Measurements from ENCODE around the gene ISG20L2. TPM values are rescaled to one million over a fixed set of nuclear protein-coding genes. Genes with fewer than 3 reads are reported as not detected.
"Not testable (repeated sequence)": the region's sequence is repeated elsewhere in the genome, so short reads cannot be mapped to it uniquely, and the experiment has no call there.

Gene ISG20L2
- total and polyA plus RNA-seq, 2 experiments from 2014 or later: 25.1 to 27.3 TPM

DNA sequence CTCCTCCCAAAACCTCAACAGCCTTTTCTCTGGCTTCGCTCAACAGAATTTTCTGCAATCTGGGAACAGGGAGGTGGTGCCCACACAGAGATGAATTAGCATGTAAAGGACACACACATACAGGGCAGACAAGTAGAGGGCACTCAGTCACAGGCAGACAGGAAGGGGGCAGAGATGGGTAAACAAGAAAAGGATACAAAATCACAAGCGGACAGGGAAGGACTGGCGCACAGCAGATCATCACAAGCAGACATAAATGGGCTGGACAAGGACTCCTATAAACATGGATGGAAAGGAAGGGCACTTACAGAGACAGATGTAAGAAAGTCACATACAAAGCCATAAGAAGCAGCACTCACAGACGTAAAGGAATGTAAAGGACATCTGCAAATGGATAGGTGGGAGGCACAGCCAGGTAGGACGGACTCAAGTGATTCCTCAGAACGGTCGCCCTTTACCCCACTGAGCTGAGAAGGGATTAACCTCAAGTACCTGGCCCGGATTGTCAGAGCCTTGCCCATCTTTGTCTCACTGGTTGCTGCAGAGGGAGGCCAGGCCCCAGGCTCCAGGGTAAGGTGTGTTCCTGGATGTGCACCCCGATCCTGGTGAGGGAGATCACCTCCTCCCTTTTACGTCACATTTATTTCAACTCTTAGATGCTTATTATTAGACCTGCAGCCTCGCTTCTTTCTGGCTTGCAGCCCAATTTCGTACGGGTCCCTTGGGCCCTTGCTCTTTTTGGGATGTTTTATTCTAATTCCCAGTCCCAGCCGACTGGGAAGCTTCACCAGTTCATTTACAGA, 37.9 kb upstream of the ISG20L2 start:
- peak overlapping the region; percentile 53 for H3K4me3 ChIP-seq
- H3K4me1 ChIP-seq (ENCODE audit: low read depth): peaks cover 23% of the 10 kb centered on the region
- no peak for DNase-seq (ENCODE audit: low read depth in 1 of 2, low spot score in 1 of 2)
- H3K27ac ChIP-seq: peak overlapping the region; percentile 48
- no peaks in the 10 kb centered on the region for H3K27me3 ChIP-seq
- no peaks in the 10 kb centered on the region for H3K36me3 ChIP-seq
- H3K9me3 ChIP-seq (ENCODE audit: low read depth): no peaks in the 10 kb centered on the region
- TF ChIP-seq, protein P1, sequence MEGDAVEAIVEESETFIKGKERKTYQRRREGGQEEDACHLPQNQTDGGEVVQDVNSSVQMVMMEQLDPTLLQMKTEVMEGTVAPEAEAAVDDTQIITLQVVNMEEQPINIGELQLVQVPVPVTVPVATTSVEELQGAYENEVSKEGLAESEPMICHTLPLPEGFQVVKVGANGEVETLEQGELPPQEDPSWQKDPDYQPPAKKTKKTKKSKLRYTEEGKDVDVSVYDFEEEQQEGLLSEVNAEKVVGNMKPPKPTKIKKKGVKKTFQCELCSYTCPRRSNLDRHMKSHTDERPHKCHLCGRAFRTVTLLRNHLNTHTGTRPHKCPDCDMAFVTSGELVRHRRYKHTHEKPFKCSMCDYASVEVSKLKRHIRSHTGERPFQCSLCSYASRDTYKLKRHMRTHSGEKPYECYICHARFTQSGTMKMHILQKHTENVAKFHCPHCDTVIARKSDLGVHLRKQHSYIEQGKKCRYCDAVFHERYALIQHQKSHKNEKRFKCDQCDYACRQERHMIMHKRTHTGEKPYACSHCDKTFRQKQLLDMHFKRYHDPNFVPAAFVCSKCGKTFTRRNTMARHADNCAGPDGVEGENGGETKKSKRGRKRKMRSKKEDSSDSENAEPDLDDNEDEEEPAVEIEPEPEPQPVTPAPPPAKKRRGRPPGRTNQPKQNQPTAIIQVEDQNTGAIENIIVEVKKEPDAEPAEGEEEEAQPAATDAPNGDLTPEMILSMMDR (IDR thresholded peaks at IDR 0.05; ENCODE audit: low read depth, low read length): no peak

DNA sequence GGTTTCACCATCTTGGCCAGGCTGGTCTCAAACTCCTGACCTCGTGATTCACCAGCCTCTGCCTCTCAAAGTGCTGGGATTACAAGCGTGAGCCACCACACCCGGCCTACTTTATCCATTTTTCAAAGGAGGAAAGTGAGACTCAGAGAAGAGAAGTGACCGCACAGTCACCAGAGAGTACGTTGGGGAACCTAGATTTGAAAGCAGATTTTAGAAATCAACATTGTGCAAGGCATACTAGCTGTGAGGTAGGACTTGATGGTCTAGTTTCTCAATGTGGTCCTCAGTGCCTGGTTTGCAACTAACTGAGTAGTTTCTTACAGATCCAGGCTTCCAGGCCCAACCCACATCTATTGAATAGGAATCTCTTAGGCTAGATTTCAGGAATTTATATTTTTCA, 37.1 kb upstream of the ISG20L2 start:
- no peak for DNase-seq (ENCODE audit: low read depth in 1 of 2, low spot score in 1 of 2)
- TF ChIP-seq, protein P1 (IDR thresholded peaks at IDR 0.05; ENCODE audit: low read depth, low read length): no peak
- no peaks in the 10 kb centered on the region for H3K36me3 ChIP-seq
- peak overlapping the region; percentile 48 for H3K27ac ChIP-seq
- no peaks in the 10 kb centered on the region for H3K9me3 ChIP-seq (ENCODE audit: low read depth)
- H3K4me1 ChIP-seq (ENCODE audit: low read depth): peaks cover 15% of the 10 kb centered on the region
- no peaks in the 10 kb centered on the region for H3K27me3 ChIP-seq
- H3K4me3 ChIP-seq: peak overlapping the region; percentile 53

DNA sequence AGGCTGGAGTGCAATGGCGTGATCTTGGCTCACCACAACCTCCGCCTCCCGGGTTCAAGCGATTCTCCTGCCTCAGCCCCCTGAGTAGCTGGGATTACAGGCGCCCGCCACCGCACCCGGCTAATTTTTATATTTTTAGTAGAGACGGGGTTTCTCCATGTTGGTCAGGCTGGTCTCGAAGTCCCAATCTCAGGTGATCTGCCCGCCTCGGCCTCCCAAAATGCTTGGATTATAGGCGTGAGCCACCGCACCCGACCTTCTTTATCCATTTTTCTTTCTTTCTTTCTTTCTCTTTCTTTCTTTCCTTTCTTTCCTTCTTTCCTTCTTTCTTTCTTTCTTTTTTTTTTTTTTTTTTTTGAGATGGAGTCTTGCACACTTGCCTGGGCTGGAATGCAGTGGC, 36.6 kb upstream of the ISG20L2 start:
- not testable (repeated sequence) for H3K27me3 ChIP-seq; H3K9me3 ChIP-seq (ENCODE audit: low read depth); DNase-seq (ENCODE audit: low read depth in 1 of 2, low spot score in 1 of 2); H3K36me3 ChIP-seq; H3K27ac ChIP-seq; H3K4me3 ChIP-seq
- peaks cover 11% of the 10 kb centered on the region for H3K4me1 ChIP-seq (ENCODE audit: low read depth)

DNA sequence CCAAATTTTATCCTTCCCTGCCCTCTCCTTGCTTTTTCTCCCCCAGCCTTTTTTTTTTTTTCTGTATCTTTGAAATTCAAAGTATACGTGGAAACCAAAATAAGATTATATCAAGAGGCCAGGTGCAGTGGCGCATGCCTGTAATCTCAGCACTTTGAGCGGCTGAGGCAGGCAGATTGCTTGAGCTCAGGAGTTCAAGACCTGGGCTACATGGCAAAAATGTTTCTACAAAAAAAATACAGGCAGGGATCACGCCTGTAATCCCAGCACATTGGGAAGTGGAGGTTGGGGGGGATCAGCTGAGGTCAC, 32.2 kb upstream of the ISG20L2 start:
- TF ChIP-seq, protein P1 (IDR thresholded peaks at IDR 0.05; ENCODE audit: low read depth, low read length): no peak
- DNase-seq (ENCODE audit: low read depth in 1 of 2, low spot score in 1 of 2): no peak
- no peak overlapping the region for H3K27ac ChIP-seq

DNA sequence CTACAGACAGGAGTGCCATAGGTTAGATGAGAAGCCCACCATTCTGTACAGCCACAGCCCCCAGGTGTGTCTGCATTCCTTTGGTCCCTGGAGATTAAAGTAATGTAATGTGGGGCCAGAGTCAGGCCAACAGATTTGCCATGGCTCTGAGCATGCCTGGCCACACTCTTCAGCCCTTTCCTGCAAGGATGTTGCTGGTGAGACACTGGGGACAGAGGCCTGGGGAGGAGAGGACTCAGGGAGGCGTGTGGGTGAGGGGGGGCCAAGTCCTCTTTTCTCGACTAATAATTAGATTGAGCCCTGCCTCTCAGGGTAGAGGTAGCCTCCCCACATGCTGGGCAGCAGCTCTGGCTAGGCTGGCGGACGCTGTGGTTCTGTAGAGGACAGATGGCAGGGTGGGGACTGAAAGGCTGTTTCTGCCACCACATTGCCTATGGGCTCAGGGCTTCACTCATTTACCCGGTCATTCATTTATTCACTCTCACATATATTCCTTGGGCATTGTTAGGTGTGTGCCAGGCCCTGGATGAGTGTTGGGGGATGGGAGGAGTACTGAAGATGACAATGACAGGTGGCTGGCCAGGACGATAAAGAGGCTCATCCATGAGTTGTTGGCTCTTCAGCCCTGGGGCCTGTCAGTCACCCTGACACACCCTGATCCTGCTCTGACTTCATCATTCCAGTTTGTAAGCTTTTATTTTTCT, 31.7 kb upstream of the ISG20L2 start:
- no peaks in the 10 kb centered on the region for H3K4me1 ChIP-seq (ENCODE audit: low read depth)
- H3K27ac ChIP-seq: peak overlapping the region; percentile 45
- H3K9me3 ChIP-seq (ENCODE audit: low read depth): no peaks in the 10 kb centered on the region
- H3K27me3 ChIP-seq: no peaks in the 10 kb centered on the region
- TF ChIP-seq, protein P1 (IDR thresholded peaks at IDR 0.05; ENCODE audit: low read depth, low read length): no peak
- H3K36me3 ChIP-seq: no peaks in the 10 kb centered on the region
- no peak overlapping the region for H3K4me3 ChIP-seq
- DNase-seq (ENCODE audit: low read depth in 1 of 2, low spot score in 1 of 2): no peak

More for the DNA sequence above, 32.2 kb upstream of the ISG20L2 start:
- Histone ChIP-seq H3K36me3 (no peaks in the 10 kb centered on the region), H3K9me3 (ENCODE audit: low read depth) (no peaks in the 10 kb centered on the region), H3K4me3 (no peak overlapping the region), H3K27me3 (no peaks in the 10 kb centered on the region), H3K4me1 (ENCODE audit: low read depth) (no peaks in the 10 kb centered on the region)

DNA sequence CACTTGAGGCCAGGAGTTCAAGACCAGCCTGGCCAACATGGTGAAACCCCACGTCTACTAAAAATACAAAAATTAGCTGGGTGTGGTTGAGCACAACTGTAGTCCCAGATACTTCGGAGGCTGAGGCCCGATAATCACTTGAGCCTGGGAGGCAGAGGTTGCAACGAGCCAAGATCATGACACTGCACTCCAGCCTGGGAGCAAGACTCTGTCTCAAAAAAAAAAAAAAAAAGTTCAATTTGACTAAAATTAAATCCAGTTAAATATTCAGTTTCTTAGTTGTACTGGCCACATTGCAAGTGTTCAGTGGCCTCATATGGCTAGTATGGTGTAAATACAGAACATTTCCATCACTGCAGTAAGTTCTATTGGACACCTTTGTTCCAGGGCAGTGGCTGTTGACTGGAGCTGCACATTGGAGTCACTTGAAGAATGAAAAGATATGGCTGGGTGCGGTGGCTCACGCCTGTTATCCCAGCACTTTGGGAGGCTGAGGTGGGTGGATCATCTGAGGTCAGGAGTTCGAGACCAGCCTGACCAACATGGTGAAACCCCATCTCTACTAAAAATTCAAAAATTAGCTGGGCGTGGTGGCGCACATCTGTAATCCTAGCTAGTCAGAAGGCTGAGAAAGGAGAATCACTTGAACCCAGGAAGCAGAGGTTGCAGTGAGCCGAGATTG, 29.1 kb upstream of the ISG20L2 start:
- not testable (repeated sequence) for DNase-seq (ENCODE audit: low read depth in 1 of 2, low spot score in 1 of 2); H3K9me3 ChIP-seq (ENCODE audit: low read depth); H3K4me1 ChIP-seq (ENCODE audit: low read depth); H3K4me3 ChIP-seq; H3K36me3 ChIP-seq; H3K27ac ChIP-seq; H3K27me3 ChIP-seq

Measured in cardiac muscle cell (in vitro differentiated cells and primary cell).